Heart left ventricle (tissue), 16 donors: ENCODE data around the gene MACF1. TPM values are rescaled to one million over a fixed set of nuclear protein-coding genes. Genes with fewer than 3 reads are reported as not detected.

Source experiments
- ATAC-seq, 4 donors: fragments of 200-7000 bp; cut with Tn5 transposase; one replicate each; pipeline ENCODE4 v1.9.1; 2020 to 2022; ENCODE audit warnings: moderate library complexity in 4 of 4, mild to moderate bottlenecking in 3 of 4, moderate number of reproducible peaks in 1 of 4
- DNase-seq, 5 donors: peaks; one replicate each; pipeline ENCODE4 v3.0.0-alpha.2; 2020
- H3K27ac ChIP-seq, 12 donors: fragments of 200-600 bp; sonication (generic) in 4 of 12; one replicate each; pipeline versions ENCODE4 v1.5.0 to v1.8.0; 2016 to 2022; ENCODE audit warnings: mild to moderate bottlenecking in 2 of 12
- H3K27me3 ChIP-seq, 9 donors: fragments of 200-600 bp; sonication (generic) in 2 of 9; one replicate each; pipeline versions ENCODE4 v1.5.1 to v1.8.0; 2016 to 2022; ENCODE audit warnings: mild to moderate bottlenecking in 3 of 9
- H3K36me3 ChIP-seq, 9 donors: fragments of 200-600 bp; sonication (generic) in 2 of 9; one replicate each; pipeline versions ENCODE4 v1.5.0 to v1.8.0; 2018 to 2022; ENCODE audit warnings: mild to moderate bottlenecking in 2 of 9
- H3K4me1 ChIP-seq, 12 donors: fragments of 200-600 bp; sonication (generic) in 4 of 12; one replicate each; pipeline versions ENCODE4 v1.5.0 to v1.8.0; 2016 to 2022; ENCODE audit warnings: mild to moderate bottlenecking in 3 of 12
- H3K4me3 ChIP-seq, 12 donors: fragments of 200-600 bp; sonication (generic) in 4 of 12; one replicate each; pipeline versions ENCODE4 v1.5.0 to v1.8.0; 2017 to 2022; ENCODE audit warnings: mild to moderate bottlenecking in 9 of 12, moderate library complexity in 4 of 12
- H3K9me3 ChIP-seq, 12 donors: fragments of 200-600 bp; sonication (generic) in 4 of 12; one replicate each; pipeline versions ENCODE4 v1.5.0 to v1.8.0; 2016 to 2022; ENCODE audit warnings: mild to moderate bottlenecking in 1 of 12
- CTCF ChIP-seq, 12 donors: fragments of 200-600 bp; sonication (generic) in 4 of 12; IDR thresholded peaks; one replicate each; pipeline versions ENCODE4 v1.5.0 to v1.8.0; 2018 to 2022; ENCODE audit warnings: antibody characterized with exemption in 12 of 12, mild to moderate bottlenecking in 5 of 12
- POLR2A ChIP-seq, 2 donors: fragments of 450-650 bp; IDR thresholded peaks; one replicate each; pipeline ENCODE4 v1.6.1; 2017; ENCODE audit warnings: antibody characterized with exemption in 2 of 2, mild to moderate bottlenecking in 2 of 2, moderate library complexity in 2 of 2
- WGBS, 4 donors: extraction: QIAGEN DNeasy Blood & Tissue Kit in 2 of 4; methylation state at CpG; one replicate each; pipeline versions ENCODE4 v1.1.5 to v1.1.7; 2013 to 2018; 5-methylcytosine and 5-hydroxymethylcytosine counted together
- intact Hi-C, 10 donors: fragments of 100-400 bp; cut with DNase I; formaldehyde crosslinking; loops; one replicate each; pipeline versions ENCODE4 v1.11.1 to v1.14.2; 2022
- polyA plus RNA-seq, 2 donors: library from polyadenylated mRNA; stranded (reverse); fragments of 200-250 nt; gene quantifications; one replicate each; pipeline ENCODE4 v1.2.3, GENCODE V29; 2013
- total RNA-seq, 9 donors: library from RNA; depleted of rRNA in 2 of 9; stranded (reverse); fragments of >200 nt in 2 of 9; fragmentation: NEBNext Ultra II Directional in 3 of 9; extraction: Animal tissue kit (Norgen Biotek cat#: 25700) in 3 of 9; gene quantifications; one replicate each; pipeline versions ENCODE4 v1.1.0 to v1.2.4, GENCODE V29; 2016 to 2023
- donor health status: ischemic (EF 13 %, LVEDD 7.1; RV severe dilation, severe dysfunction).
- donor health status: healthy with polysubstance abuse.
- donor health status: DM: no; HTN: yes; CAD: no.
- donor health status: DM: no; HTN: no; CAD: no.
- donor health status: ischemic (EF 25% LVEDD 6.9; RV normal size, moderate dysfunction).
- donor health status: ischemic (EF 25% LVEDD 5.7; RV mildly dilated, moderate dysfunction).
- donor health status: healthy.
- donor health status: DM: yes; HTN: yes; CAD: no.
- donor health status: ischemic (EF 35%, LVEDD 5.7; RV mildly dilated, moderate dysfunction).
- donor health status: nonischemic (EF 11% LVEDD 7.7; RV severe dilation, severe dysfunction).
- donor health status: DM: yes; HTN: yes; CAD: no.
- donor health status: PGD.
- donor health status: ischemic (EF 29% LVEDD 5.4; RV normal size, mild dysfunction).
- donor health status: nonischemic (EF 23%, LVEDD 6.1; RV moderate dilation, normal function).

MACF1 gene
- total and polyA plus RNA-seq, 11 donors, result 102 to 436 (median 251) TPM

GRCh38 chr1:39372105-39372504 lies 167.6 kb downstream of the MACF1 start:
- H3K36me3 ChIP-seq, result peaks cover 0 to 100% (median 99%) of the 10 kb centered on the region in 9 donors
- ATAC-seq, result no peak
- TF ChIP-seq CTCF (IDR thresholded peaks at IDR 0.05) (no peak), POLR2A (IDR thresholded peaks at IDR 0.05) (no peak)

GRCh38 chr1:39376656-39377055 lies 172.2 kb downstream of the MACF1 start:
- Histone ChIP-seq H3K27me3 (no peaks in the 10 kb centered on the region), H3K4me1 (peaks cover 0 to 3% (median 0%) of the 10 kb centered on the region in 12 donors), H3K36me3 (peaks cover 0 to 100% (median 96%) of the 10 kb centered on the region in 9 donors), H3K4me3 (no peak overlapping the region), H3K27ac (no peak overlapping the region), H3K9me3 (no peaks in the 10 kb centered on the region)
- DNase-seq, result no peak
- intact Hi-C loops, result loop anchor here in 3 of 10 donors (5.0 to 10.0 kb wide), 3 partner anchors 41 to 62 kb away; no protein-coding TSS in a partner anchor
- WGBS, 4 donors, result 89 to 99% (median 97%) methylated on average over 7 of the region's 7 CpGs
- TF ChIP-seq CTCF (IDR thresholded peaks at IDR 0.05) (no peak), POLR2A (IDR thresholded peaks at IDR 0.05) (no peak)
- no peak for ATAC-seq

More at GRCh38 chr1:39372105-39372504, 167.6 kb downstream of the MACF1 start:
- Histone ChIP-seq H3K4me3 (no peak overlapping the region), H3K27me3 (no peaks in the 10 kb centered on the region), H3K9me3 (no peaks in the 10 kb centered on the region), H3K27ac (no peak overlapping the region), H3K4me1 (peaks cover 0 to 10% (median 1%) of the 10 kb centered on the region in 12 donors)
- intact Hi-C loops, result loop anchor here in 4 of 10 donors (5.0 to 10.0 kb wide), 3 partner anchors 40 to 57 kb away; no protein-coding TSS in a partner anchor
- no peak for DNase-seq

GRCh38 chr1:39378377-39378776 lies 173.9 kb downstream of the MACF1 start:
- no peak for DNase-seq
- Histone ChIP-seq H3K36me3 (peaks cover 0 to 100% (median 96%) of the 10 kb centered on the region in 9 donors), H3K27me3 (no peaks in the 10 kb centered on the region), H3K4me3 (no peak overlapping the region), H3K4me1 (peaks cover 0 to 7% (median 0%) of the 10 kb centered on the region in 12 donors), H3K27ac (no peak overlapping the region), H3K9me3 (no peaks in the 10 kb centered on the region)
- intact Hi-C loops, result loop anchor here in 3 of 10 donors (5.0 to 10.0 kb wide), 3 partner anchors 39 to 64 kb away; no protein-coding TSS in a partner anchor
- 32 to 44% (median 37%) methylated on average over 2 of the region's 2 CpGs for WGBS, 4 donors
- no peak for ATAC-seq
- TF ChIP-seq POLR2A (IDR thresholded peaks at IDR 0.05), result no peak
- TF ChIP-seq CTCF (IDR thresholded peaks at IDR 0.05), result peak in 6 of 12 donors; percentile 8 to 30 (median 13)

- DNase-seq (no peak), ATAC-seq (no peak)
- H3K36me3 ChIP-seq, result peaks cover 0 to 100% (median 96%) of the 10 kb centered on the region in 9 donors
- WGBS, 4 donors, result 71 to 79% (median 76%) methylated on average over 2 of the region's 2 CpGs
- intact Hi-C loops, result loop anchor here in 3 of 10 donors (5.0 to 10.0 kb wide), 3 partner anchors 38 to 64 kb away; no protein-coding TSS in a partner anchor
- H3K27me3 ChIP-seq, result no peaks in the 10 kb centered on the region
- TF ChIP-seq CTCF (IDR thresholded peaks at IDR 0.05), result no peak
- TF ChIP-seq POLR2A (IDR thresholded peaks at IDR 0.05), result no peak
- H3K9me3 ChIP-seq, result no peaks in the 10 kb centered on the region
- no peak overlapping the region for H3K27ac ChIP-seq
- H3K4me1 ChIP-seq, result peaks cover 0 to 7% (median 0%) of the 10 kb centered on the region in 12 donors
- no peak overlapping the region for H3K4me3 ChIP-seq
Measured at GRCh38 chr1:39379187-39379586, 174.7 kb downstream of the MACF1 start.
